Body of pancreas (tissue), 4 donors: Measurements from ENCODE around the gene KRTAP10-4.

Source experiments
- POLR2A ChIP-seq, 3 donors: fragments of 450-650 bp; IDR thresholded peaks; one replicate each; pipeline ENCODE4 v1.6.1; 2016; ENCODE audit warnings: antibody characterized with exemption in 3 of 3, mild to moderate bottlenecking in 2 of 3
- TF ChIP-seq, protein P1 (sequence below), 7 experiments: fragments of 450-650 bp in 4 of 7; fragments of 200-600 bp in 3 of 7; sonication (generic) in 3 of 7; IDR thresholded peaks; one replicate each; pipeline ENCODE4 v1.5.1; 2016 to 2019; ENCODE audit warnings: antibody characterized with exemption in 7 of 7

DNA sequence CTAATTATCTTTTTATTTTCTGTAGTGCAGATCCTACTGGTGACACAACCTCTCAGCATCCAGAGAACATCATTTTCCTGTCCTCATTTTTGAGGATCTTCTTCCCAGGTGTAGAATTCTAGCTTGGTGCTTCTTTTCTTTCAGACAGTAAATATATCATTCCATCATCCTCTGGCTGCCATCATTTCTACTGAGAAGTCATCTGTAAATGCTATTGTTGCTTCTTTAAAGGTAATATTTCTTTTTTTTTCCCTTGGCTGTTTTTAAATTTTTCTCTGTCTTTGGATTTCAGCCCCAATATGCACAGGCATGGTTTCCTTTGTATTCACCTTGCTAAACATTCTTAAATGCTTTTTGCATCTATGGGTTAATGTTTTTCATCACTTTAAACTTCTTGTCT, 50.0 kb downstream of the KRTAP10-4 start:
- TF ChIP-seq, protein P1, sequence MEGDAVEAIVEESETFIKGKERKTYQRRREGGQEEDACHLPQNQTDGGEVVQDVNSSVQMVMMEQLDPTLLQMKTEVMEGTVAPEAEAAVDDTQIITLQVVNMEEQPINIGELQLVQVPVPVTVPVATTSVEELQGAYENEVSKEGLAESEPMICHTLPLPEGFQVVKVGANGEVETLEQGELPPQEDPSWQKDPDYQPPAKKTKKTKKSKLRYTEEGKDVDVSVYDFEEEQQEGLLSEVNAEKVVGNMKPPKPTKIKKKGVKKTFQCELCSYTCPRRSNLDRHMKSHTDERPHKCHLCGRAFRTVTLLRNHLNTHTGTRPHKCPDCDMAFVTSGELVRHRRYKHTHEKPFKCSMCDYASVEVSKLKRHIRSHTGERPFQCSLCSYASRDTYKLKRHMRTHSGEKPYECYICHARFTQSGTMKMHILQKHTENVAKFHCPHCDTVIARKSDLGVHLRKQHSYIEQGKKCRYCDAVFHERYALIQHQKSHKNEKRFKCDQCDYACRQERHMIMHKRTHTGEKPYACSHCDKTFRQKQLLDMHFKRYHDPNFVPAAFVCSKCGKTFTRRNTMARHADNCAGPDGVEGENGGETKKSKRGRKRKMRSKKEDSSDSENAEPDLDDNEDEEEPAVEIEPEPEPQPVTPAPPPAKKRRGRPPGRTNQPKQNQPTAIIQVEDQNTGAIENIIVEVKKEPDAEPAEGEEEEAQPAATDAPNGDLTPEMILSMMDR (IDR thresholded peaks at IDR 0.05) = no peak
- no peak for TF ChIP-seq POLR2A (IDR thresholded peaks at IDR 0.05)
